ENCODE measurements around the gene LRRC8C.

- no peak for TF ChIP-seq CTCF (IDR thresholded peaks at IDR 0.05; ENCODE audit: low read depth, low read length, poor library complexity, severe bottlenecking)
- no peak for TF ChIP-seq EZH2phosphoT487 (IDR thresholded peaks at IDR 0.05; ENCODE audit: borderline replicate concordance, low read length)
These were observed 87.9 kb downstream of the LRRC8C start for GRCh38 chr1:89720839-89721238.

All from DOHH2 (cell line).